COR-L47 (cell line): ENCODE data around the gene VASN.
"Not testable (repeated sequence)": the region's sequence is repeated elsewhere in the genome, so short reads cannot be mapped to it uniquely, and the experiment has no call there.

ENCODE experiments used
- DNase-seq: peaks from one replicate; lab custom pipeline; 2025; lab: John Stamatoyannopoulos, UW

Gene VASN

GRCh38 chr16:4385066-4385788 lies 13.6 kb downstream of the VASN start:
- DNase-seq = no peak

DNA sequence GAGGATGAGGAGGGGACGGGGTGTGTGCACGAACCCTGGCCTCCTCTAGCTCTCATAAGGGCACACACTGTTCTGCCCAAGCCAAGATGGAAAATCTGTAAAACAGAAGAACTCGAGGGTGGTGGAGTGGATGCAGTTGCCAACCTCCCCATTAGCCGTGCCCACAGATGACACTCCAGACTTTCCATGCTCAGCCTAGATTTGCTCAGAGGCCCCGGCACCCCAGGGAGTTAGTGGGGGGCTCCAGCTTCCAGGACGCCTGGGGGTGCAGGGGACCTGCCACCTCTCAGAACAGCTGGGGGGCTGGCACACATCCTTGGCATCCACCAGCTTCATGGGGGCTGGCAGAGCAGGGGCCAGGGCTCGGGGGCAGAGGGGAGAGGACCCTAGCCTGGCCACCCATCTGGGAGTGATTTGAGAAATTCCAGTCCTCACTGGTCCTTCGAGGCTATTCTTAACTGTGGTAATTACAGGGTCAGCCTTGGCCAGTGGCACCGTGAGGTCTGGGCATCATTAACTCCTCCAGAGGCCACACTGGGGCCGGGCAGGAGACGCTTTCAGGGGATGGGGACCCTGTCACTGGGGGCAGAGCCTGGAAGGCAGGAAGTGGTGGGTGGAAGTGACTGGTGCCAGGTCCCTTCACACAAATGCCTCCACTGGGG lies 14.3 kb downstream of the VASN start:
- DNase-seq = no peak

GRCh38 chr16:4386451-4386805 lies 14.8 kb downstream of the VASN start:
- no peak for DNase-seq

DNA sequence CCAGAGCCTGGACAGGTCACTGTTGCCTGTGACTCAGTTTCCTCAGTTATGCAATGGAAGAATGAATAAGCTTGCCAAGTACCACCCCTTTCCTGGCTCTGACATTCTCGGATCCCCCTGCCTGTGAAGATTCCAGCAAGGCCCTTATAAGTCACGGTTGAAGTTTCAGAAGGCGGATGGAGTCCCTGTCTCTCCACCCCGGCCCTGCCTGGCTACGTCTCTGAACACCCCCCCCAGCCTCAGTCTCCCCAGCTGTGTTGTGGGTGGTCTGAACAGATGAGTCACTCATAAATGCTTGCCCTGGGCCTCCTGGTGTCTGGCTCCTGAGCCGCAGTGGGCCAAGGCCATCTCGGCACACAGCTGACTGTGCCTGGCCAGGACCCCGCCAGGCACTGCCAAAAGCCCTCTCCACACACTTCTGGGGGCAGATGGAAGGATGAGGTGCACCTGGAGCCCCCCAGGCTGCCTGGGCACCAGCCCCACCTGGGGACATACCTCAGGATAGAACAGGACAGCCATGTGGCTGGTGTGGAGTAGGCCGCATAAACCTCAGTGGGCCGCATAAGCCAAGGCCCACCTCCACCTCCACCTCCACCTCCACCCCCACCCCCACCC lies 15.4 kb downstream of the VASN start:
- no peak for DNase-seq

GRCh38 chr16:4387781-4388180 lies 16.1 kb downstream of the VASN start:
- DNase-seq = no peak

DNA sequence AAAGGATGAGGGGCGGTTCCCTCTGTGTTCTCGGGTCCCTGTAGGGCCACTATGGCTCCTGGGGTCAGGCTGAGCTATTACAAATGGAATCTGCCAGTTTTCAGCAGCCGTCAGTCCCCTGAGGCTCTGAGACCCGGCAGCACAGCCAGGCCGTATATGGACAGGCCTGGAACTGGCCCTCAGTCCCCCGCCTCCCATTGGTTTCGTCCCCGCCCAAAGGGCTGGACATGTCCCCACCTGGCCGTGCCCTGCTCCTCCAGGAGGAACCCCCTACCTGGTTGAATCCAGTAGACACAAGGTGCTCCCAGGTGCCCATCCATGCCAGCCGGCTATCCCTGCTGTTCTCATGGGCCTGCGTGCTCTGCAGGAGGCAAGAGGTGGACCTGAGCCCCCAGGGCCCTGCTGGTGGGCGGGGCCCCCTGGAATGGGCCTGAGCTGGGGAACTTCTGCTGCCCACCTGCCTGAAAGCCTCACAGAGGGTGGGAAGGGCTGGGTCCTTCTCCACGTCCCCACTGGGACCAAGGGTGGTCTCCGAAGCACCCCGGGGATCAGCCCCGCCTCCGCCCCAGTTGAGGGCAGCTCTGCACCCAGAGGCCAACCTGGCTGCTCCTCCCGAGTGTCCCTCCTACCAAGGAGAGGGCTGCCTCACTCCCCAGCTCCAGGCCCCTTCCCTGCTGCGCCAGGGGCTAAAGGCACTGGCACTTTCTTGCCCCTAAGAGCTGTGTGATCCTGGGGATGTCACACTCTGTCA lies 16.8 kb downstream of the VASN start:
- no peak for DNase-seq

DNA sequence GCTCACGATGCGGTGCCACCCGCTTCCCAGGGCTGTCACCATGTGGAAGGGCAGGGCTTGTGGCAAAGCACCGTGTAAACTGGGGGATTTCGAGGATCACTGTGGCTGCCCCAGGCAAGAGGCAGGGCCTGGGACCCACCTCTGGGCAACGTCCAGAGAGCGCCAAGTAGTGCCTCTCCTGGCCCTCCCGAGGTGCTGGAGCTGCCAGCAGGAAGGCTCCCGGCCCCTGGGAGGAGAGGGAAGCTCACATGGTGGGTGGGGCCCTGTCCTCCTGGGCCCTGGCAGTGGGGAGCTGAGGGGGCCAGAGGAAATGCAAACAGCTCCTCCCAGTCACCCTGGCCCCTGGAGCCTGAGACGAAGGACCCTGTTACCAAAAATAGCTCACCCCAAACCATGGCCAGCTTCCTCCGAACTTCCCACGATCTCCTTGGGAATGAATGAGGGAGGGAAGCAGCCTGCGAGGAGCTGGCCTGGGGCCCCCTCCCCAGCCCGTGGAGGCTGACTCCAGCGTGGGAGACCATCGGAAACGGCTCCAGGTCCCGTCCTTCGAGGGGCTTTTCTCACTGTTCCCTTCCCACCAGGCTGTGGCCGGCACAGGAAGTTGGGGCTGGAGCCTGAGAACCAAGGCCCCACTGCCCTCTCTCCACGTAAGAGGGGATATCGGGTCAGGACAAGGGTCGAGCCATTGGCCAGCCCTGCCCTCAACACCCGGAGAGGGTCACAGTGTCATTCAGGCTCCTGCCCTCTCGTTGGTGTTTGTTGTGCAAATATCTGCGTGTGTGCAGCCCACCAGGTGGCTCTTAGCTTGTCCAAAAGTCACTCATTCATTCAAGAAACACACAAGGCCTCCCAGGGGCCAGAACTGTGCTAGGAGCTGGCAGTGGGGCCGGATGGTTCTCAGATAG lies 17.7 kb downstream of the VASN start:
- DNase-seq = no peak

GRCh38 chr16:4390266-4391260 lies 18.9 kb downstream of the VASN start:
- DNase-seq = no peak

DNA sequence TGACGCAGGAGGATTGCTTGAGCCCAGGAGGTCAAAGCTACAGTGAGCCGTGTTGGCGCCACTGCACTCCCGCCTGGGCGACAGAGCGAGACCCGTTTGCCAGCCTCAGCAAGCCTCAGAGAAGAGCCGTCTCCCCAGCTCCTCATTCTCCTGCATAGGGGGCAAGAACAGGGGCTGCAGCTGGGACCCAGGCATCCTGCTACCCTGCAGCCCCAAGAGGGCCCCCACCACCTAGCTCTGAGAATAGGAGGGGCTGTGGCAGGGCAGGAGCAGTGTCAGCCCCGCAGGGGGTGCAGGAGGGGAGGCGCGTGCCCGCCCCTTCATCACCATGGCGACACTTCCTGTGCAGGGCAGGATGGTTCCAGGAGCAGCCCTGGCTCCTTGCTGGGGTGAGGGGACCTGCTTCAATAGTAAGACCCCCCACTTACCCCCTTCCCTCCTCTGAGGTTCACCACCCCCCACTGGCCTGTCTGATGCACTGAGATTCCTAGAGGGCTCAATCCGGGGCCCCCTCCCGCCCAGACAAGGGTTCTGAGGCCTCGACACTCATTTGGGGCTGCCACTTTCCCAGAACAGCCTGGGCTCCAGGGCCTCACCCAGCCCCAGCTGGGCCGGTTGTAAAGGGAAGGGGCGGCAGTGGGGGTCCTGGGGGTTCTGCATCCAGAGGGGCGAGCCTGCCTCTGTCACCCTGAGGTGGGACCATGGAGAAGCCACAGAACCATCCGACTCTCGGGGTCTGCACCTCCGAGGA lies 20.2 kb downstream of the VASN start:
- DNase-seq = peak; percentile 47

GRCh38 chr16:4392382-4393239 lies 21.0 kb downstream of the VASN start:
- peak; percentile 42 for DNase-seq

GRCh38 chr16:4393240-4393600 lies 21.6 kb downstream of the VASN start:
- DNase-seq = no peak

DNA sequence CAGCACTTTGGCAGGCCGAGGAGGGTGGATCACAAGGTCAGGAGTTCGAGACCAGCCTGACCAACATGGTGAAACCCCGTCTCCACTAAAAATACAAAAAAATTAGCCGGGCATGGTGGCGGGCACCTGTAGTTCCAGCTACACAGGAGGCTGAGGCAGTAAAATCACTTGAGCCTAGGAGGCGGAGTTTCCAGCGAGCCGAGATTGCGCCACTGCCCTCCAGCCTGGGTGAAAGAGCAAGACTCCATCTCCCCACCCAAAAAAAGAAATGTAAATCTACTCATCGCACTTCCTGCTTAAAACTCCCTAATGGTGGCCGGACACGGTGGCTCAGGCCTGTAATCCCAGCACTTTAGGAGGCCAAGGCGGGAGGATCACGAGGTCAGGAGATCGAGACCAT lies 22.2 kb downstream of the VASN start:
- DNase-seq = not testable (repeated sequence)

GRCh38 chr16:4395055-4395726 lies 23.5 kb downstream of the VASN start:
- DNase-seq = no peak

- no peak for DNase-seq
Measured at GRCh38 chr16:4399001-4399730, 27.5 kb downstream of the VASN start.

- DNase-seq = no peak
Measured at GRCh38 chr16:4401094-4401501, 29.4 kb downstream of the VASN start.

DNA sequence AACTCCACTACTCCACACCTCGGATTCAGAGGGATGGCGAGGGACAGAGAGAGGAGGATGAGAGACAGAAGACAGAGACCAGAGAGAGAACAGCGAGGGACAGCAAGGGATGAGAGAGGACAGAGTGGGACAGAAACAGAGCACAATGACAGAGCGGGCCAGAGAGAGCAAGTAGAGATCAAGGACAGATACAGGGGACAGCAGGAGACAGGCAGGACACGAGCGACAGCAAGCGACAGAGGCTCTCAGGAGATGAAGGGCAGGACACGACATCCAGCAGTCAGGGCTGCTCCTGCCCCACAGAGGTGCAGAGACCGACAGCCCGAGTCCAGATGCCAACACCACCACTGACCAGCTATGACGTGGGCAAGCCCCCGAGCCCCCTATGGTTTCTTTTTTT lies 29.9 kb downstream of the VASN start:
- DNase-seq = no peak

DNA sequence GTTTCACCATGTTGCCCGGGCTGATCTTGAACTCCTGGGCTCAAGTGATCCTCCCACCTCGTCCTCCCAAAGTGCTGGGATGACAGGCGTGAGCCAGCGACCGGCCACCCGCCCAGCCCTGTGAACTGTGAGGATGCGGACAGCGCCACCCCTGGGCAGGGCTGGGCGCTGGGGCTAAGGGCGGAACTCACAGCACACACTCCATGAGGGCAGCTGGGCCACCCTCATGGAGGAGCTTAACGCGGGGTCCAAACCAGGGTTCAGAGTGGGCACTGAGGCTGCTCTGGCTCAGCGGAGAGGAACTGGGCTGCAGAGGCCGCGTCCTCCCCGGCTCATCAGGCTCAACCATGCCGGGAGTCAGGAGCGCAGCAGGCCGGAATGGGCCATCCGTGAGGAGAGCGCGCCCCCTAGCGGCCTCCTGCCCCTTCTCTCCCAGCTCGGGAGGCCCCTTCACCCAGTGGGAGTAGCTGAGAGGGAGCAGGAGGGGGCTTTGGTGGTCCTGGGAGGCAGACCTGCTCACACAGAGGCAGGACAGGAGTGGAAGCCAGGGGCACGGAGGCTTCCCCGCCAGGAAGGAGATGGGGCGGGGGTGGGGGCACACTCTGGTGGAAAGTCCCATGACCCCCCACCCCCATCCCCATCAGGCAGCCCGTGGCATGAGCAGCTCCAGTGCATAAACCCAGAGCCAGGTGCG lies 30.9 kb downstream of the VASN start:
- peak; percentile 59 for DNase-seq
